Erythroblast (primary cell): ENCODE measurements around the gene TTLL5.

Experiments used
- GATA1 ChIP-seq: IDR thresholded peaks from 2 replicates; pipeline ENCODE4 v1.6.1; 2011; ENCODE audit warnings: low read depth, mild to moderate bottlenecking, control low read depth, low read length, moderate library complexity
- POLR2A ChIP-seq: IDR thresholded peaks from 2 replicates; pipeline ENCODE4 v1.6.1; 2011; ENCODE audit warnings: mild to moderate bottlenecking, low read length

GRCh38 chr14:75979648-75980565, 318.9 kb downstream of the TTLL5 start:
- TF ChIP-seq POLR2A: no peak
- TF ChIP-seq GATA1: no peak
